ENCODE results near the gene RNF223. TPM values are rescaled to one million over a fixed set of nuclear protein-coding genes. Genes with fewer than 3 reads are reported as not detected.

RNF223 gene
- total RNA-seq, 1 experiment from 2014 or later: not detected

GRCh38 chr1:1120096-1120495 is 46.0 kb upstream of the RNF223 start:
- Histone ChIP-seq H2AFZ (ENCODE audit: low read length) (no peak overlapping the region), H3K23ac (ENCODE audit: insufficient read length, low read depth, low read length) (no peak overlapping the region), H3T11ph (ENCODE audit: low read length) (no peak overlapping the region), H3K79me1 (ENCODE audit: insufficient read depth, low read depth, low read length, poor library complexity, severe bottlenecking) (no peaks in the 10 kb centered on the region), H2BK20ac (ENCODE audit: low read depth, low read length, poor library complexity, severe bottlenecking) (no peak overlapping the region), H2BK120ac (ENCODE audit: low read depth, low read length, poor library complexity, severe bottlenecking) (no peak overlapping the region), H4K91ac (ENCODE audit: insufficient read length, low read depth, low read length) (no peak overlapping the region), H4K5ac (ENCODE audit: insufficient read length, low read depth, low read length) (no peak overlapping the region), H3K56ac (ENCODE audit: insufficient read length, low read depth, low read length) (no peak overlapping the region), H3K79me2 (ENCODE audit: insufficient read depth, low read length) (no peaks in the 10 kb centered on the region), H3K18ac (ENCODE audit: insufficient read length, low read depth, low read length) (no peak overlapping the region), H3K9ac (ENCODE audit: extremely low read depth, insufficient read length, low read length) (no peak overlapping the region), H4K20me1 (ENCODE audit: control insufficient read depth, insufficient read depth, insufficient read length) (no peaks in the 10 kb centered on the region), H3K4ac (ENCODE audit: low read depth, low read length) (no peak overlapping the region), H2BK5ac (ENCODE audit: insufficient read length, low read length) (no peak overlapping the region), H3K4me2 (ENCODE audit: insufficient read depth, insufficient read length, low read length) (no peak overlapping the region), H3K14ac (ENCODE audit: insufficient read depth, low read length) (no peak overlapping the region), H2BK12ac (ENCODE audit: insufficient read length, low read depth, low read length) (no peak overlapping the region), H3K27me3 (ENCODE audit: insufficient read depth, low read length) (peaks cover 3% of the 10 kb centered on the region; the same call in 1 of the 2 replicates), H3K23me2 (ENCODE audit: insufficient read length, low read depth, low read length, poor library complexity, severe bottlenecking) (peaks cover 5% of the 10 kb centered on the region), H2AK5ac (ENCODE audit: insufficient read length, low read length) (no peak overlapping the region), H3K9me3 (ENCODE audit: control insufficient read depth, low read depth, low read length) (no peaks in the 10 kb centered on the region), H3K27ac (ENCODE audit: insufficient read length, low read depth, low read length) (no peak overlapping the region), H3K4me1 (ENCODE audit: insufficient read depth, low read length) (no peaks in the 10 kb centered on the region), H2BK15ac (ENCODE audit: low read depth, low read length) (no peak overlapping the region), H4K8ac (replicated peaks; ENCODE audit: insufficient read length, low read depth, low read length) (no peak overlapping the region)
- H3K36me3 Mint-ChIP-seq (ENCODE audit: insufficient read depth in 1 of 3, low read depth in 3 of 3): peaks cover 0 to 7% (median 0%) of the 10 kb centered on the region in 3 experiments; a peak in 2 of 7 replicates
- no CpG with 5 or more reads among the region's 16 CpGs for WGBS (ENCODE audit: extremely low coverage, insufficient read length, low lambda C conversion rate)
- H3K9me3 Mint-ChIP-seq: peaks cover 8 to 9% of the 10 kb centered on the region in 2 experiments; a peak in 4 of 5 replicates
- no peak for DNase-seq
- H3K4me1 Mint-ChIP-seq: peaks cover under 1 to 3% of the 10 kb centered on the region in 2 experiments
- peaks cover 50% of the 10 kb centered on the region for H3K27me3 Mint-ChIP-seq (ENCODE audit: low read depth)
- TF ChIP-seq CTCF (conservative IDR thresholded peaks at IDR 0.05): no peak
- H3K4me3 Mint-ChIP-seq: no peak overlapping the region
- no peak overlapping the region for H3K27ac Mint-ChIP-seq
